BJ (cell line): Measurements from ENCODE around the gene POU2AF1. TPM values are rescaled to one million over a fixed set of nuclear protein-coding genes. Genes with fewer than 3 reads are reported as not detected.

Experiments used
- CTCF ChIA-PET: fragments of 350-600 bp; formaldehyde crosslinking; extraction: SDS; loops from one replicate; lab custom pipeline; 2021; ENCODE audit warnings: antibody characterized with exemption, inconsistent platforms; lab: Yijun Ruan, JAX
- POLR2A ChIA-PET: fragments of 300-600 bp; sonication (Branson Sonifier 250); formaldehyde crosslinking; extraction: SDS; loops from one replicate; lab custom pipeline; 2021; ENCODE audit warnings: antibody characterized with exemption; lab: Charles Lee
- DNase-seq: peaks from one replicate; pipeline ENCODE4 v3.0.0-alpha.2; 2011; ENCODE audit warnings: low read depth
- H3K27me3 ChIP-seq: 2 replicates; pipeline ENCODE4 v1.6.0; 2011; ENCODE audit warnings: low read length; ENCODE audit not compliant: control insufficient read depth, insufficient read depth
- H3K36me3 ChIP-seq: 2 replicates; pipeline ENCODE4 v1.5.1; 2011; ENCODE audit warnings: low read length; ENCODE audit not compliant: control insufficient read depth, insufficient read depth
- H3K4me3 ChIP-seq: 2 replicates; pipeline ENCODE4 v1.5.1; 2011; ENCODE audit warnings: low read depth, mild to moderate bottlenecking, control low read depth, low read length
- CTCF ChIP-seq: IDR thresholded peaks from 2 replicates; pipeline ENCODE4 v1.5.1; 2011; ENCODE audit warnings: low read depth, mild to moderate bottlenecking, control low read depth, inconsistent platforms, low read length, moderate library complexity; ENCODE audit not compliant: insufficient read depth
- polyA plus RNA-seq: library from polyadenylated mRNA; depleted of rRNA; stranded (reverse); fragments of >200 nt; gene quantifications from 2 replicates; pipeline ENCODE4 v1.2.3, GENCODE V29; 2011

Gene POU2AF1
- polyA plus RNA-seq, 1 experiment = not detected

GRCh38 chr11:111339758-111340388, 39.2 kb downstream of the POU2AF1 start:
- H3K27me3 ChIP-seq = no peaks in the 10 kb centered on the region
- DNase-seq = no peak
- ChIA-PET POLR2A (no interaction called here), CTCF (interaction anchor here (1.4 kb wide), 1 partner anchor 52 kb away, joined by 3 read pairs; no protein-coding TSS in a partner anchor)
- no peaks in the 10 kb centered on the region for H3K36me3 ChIP-seq
- TF ChIP-seq CTCF = no peak
- H3K4me3 ChIP-seq = no peak overlapping the region

GRCh38 chr11:111336582-111337256, 42.4 kb downstream of the POU2AF1 start:
- H3K4me3 ChIP-seq = no peak overlapping the region
- ChIA-PET CTCF (interaction anchor here (0.9 to 1.8 kb wide), 4 partner anchors 9 to 92 kb away, joined by 3 to 6 read pairs (median 4); no protein-coding TSS in a partner anchor), POLR2A (no interaction called here)
- DNase-seq = peak; percentile 71
- no peaks in the 10 kb centered on the region for H3K36me3 ChIP-seq
- no peaks in the 10 kb centered on the region for H3K27me3 ChIP-seq
- no peak for TF ChIP-seq CTCF

GRCh38 chr11:111336062-111336461, 43.0 kb downstream of the POU2AF1 start:
- TF ChIP-seq CTCF = no peak

GRCh38 chr11:111335549-111335948, 43.5 kb downstream of the POU2AF1 start:
- POLR2A ChIA-PET = no interaction called here
- peak; percentile 19 for DNase-seq
- CTCF ChIA-PET = interaction anchor here (1.8 kb wide), 1 partner anchor 13 kb away, joined by 6 read pairs; no protein-coding TSS in a partner anchor
- TF ChIP-seq CTCF = no peak
- Histone ChIP-seq H3K36me3 (no peaks in the 10 kb centered on the region), H3K4me3 (no peak overlapping the region), H3K27me3 (no peaks in the 10 kb centered on the region)

More at GRCh38 chr11:111336062-111336461, 43.0 kb downstream of the POU2AF1 start:
- ChIA-PET POLR2A (no interaction called here), CTCF (interaction anchor here (1.1 to 1.8 kb wide), 3 partner anchors 8 to 92 kb away, joined by 3 to 6 read pairs (median 5); no protein-coding TSS in a partner anchor)
- no peaks in the 10 kb centered on the region for H3K36me3 ChIP-seq
- no peak for DNase-seq
- H3K4me3 ChIP-seq = no peak overlapping the region
- no peaks in the 10 kb centered on the region for H3K27me3 ChIP-seq
